SJCRH30 (cell line): ENCODE results near the gene KHDC1L. TPM values are rescaled to one million over a fixed set of nuclear protein-coding genes. Genes with fewer than 3 reads are reported as not detected.
"Not testable (repeated sequence)": the region's sequence is repeated elsewhere in the genome, so short reads cannot be mapped to it uniquely, and the experiment has no call there.

Experiments
- DNase-seq, 2 experiments: peaks; one replicate each; pipeline ENCODE4 v3.0.0-alpha.2; 2015 to 2020
- H3K27ac ChIP-seq: fragments of 250-450 bp; sonication (Bioruptor Pico); 2 replicates; pipeline ENCODE4 v1.5.1; 2020; ENCODE audit warnings: mild to moderate bottlenecking, moderate library complexity
- H3K27me3 ChIP-seq: fragments of 250-450 bp; sonication (Bioruptor Pico); 2 replicates; pipeline ENCODE4 v1.5.1; 2020; ENCODE audit warnings: mild to moderate bottlenecking, moderate library complexity
- H3K36me3 ChIP-seq: fragments of 250-450 bp; sonication (Bioruptor Pico); 2 replicates; pipeline ENCODE4 v1.5.1; 2020; ENCODE audit warnings: mild to moderate bottlenecking, moderate library complexity
- H3K4me1 ChIP-seq: fragments of 250-450 bp; sonication (Bioruptor Pico); 2 replicates; pipeline ENCODE4 v1.5.1; 2020; ENCODE audit warnings: mild to moderate bottlenecking, moderate library complexity
- H3K4me3 ChIP-seq: fragments of 250-450 bp; sonication (Bioruptor Pico); 2 replicates; pipeline ENCODE4 v1.5.1; 2020; ENCODE audit warnings: mild to moderate bottlenecking, moderate library complexity
- H3K9me3 ChIP-seq: fragments of 250-450 bp; sonication (Bioruptor Pico); replicated peaks from 2 replicates; pipeline ENCODE4 v1.5.1; 2020; ENCODE audit warnings: mild to moderate bottlenecking, moderate library complexity
- total RNA-seq: library from RNA; depleted of rRNA; stranded (reverse); fragments of >200 nt; shearing (Covaris generic); gene quantifications from 2 replicates; pipeline ENCODE4 v1.2.3, GENCODE V29; 2014

Gene KHDC1L
- total RNA-seq, 1 experiment from 2014 or later, result not detected

DNA sequence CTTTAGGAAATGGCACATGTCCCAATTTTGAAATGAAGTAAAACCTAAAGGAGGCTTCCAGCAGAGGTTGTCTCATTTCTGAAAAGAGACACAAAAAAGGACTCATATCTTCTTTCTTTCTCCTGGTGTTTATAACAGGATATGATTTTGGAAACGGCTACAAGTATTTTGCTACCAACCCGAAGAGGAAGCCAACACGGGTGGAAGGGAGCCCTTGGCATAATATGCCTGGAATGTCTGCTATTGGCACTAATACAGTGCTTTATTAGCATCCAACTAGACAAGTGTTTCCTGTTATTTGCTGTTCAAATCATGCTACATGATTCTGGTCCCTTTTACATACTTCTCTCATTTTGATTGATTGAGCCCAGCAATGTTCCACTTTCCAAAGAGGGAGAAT lies 8.7 kb upstream of the KHDC1L start:
- not testable (repeated sequence) for H3K4me1 ChIP-seq, H3K36me3 ChIP-seq, H3K4me3 ChIP-seq, H3K27me3 ChIP-seq, DNase-seq, H3K27ac ChIP-seq, H3K9me3 ChIP-seq

DNA sequence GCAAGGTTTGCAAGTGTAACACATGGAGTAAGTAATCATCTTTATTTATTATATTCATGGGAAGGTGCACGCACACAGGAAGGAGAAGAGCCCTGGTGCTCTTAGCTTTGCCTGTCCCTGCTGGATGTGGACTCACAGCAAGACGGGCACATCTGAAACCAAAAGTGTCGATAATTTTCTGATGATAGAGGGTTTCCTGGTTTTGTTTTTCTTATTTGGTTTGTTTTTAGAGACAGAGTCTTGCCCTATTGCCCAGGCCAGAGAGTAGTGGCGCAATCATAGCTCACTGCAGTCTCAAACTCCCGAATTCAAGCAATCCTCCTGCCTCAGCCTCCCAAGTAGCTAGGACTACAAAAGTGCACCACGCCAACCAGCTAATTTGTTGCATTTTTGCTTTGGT lies 7.8 kb upstream of the KHDC1L start:
- Histone ChIP-seq H3K9me3 (no peaks in the 10 kb centered on the region), H3K4me1 (no peaks in the 10 kb centered on the region), H3K36me3 (no peaks in the 10 kb centered on the region), H3K27me3 (no peaks in the 10 kb centered on the region), H3K4me3 (no peak overlapping the region), H3K27ac (no peak overlapping the region)
- no peak for DNase-seq

DNA sequence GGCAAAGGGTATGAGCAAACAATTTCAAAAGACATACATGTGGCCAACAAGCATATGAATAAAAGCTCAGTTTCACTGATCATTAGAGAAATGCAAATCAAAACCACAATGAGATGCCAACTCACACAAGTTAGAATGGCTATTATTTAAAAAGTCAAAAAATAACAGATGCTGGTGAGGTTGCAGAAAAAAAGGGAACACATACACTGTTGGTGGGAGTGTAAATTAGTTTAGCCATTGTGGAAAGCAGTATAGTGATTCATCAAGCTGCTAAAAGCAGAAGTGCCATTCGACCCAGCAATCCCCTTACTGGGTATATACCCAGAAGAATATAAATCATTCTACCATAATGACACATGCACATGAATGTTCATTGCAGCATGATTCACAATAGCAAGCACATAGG lies 6.7 kb upstream of the KHDC1L start:
- DNase-seq, result no peak
- Histone ChIP-seq H3K4me3 (no peak overlapping the region), H3K27me3 (no peaks in the 10 kb centered on the region), H3K27ac (no peak overlapping the region), H3K9me3 (no peaks in the 10 kb centered on the region), H3K4me1 (no peaks in the 10 kb centered on the region), H3K36me3 (no peaks in the 10 kb centered on the region)

DNA sequence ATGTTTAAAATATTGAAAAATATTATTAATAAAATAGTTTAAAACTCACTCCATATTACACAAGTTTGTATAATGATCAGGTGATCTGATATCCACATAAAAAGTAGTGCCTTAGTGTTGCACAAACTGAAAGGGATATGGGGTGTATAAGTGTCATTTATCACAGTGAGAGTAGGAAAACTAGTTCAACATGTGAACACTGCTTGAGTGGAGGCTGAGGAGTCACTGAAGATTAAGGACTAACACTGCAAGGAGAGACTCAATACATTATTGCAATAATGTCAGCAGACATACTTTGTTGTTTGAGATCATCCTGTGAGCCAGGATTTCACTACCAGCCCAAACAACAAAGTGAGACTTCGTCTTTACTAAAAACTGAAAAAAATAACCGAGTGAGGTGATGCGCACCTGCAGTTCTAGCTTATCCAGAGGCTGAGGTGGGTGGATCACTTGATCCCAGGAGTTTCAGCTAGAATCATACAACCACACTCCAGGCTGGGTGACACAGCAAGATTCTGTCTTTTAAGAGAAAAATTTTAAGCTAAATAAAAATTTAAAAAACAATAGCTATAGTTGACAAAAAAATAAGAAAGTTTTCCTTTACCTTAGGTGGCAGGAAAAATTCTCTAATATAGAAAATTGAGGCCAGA lies 2.4 kb upstream of the KHDC1L start:
- H3K36me3 ChIP-seq, result no peaks in the 10 kb centered on the region
- H3K27ac ChIP-seq, result no peak overlapping the region
- no peak for DNase-seq
- H3K27me3 ChIP-seq, result no peaks in the 10 kb centered on the region
- H3K4me3 ChIP-seq, result no peak overlapping the region
- H3K9me3 ChIP-seq, result no peaks in the 10 kb centered on the region
- no peaks in the 10 kb centered on the region for H3K4me1 ChIP-seq

DNA sequence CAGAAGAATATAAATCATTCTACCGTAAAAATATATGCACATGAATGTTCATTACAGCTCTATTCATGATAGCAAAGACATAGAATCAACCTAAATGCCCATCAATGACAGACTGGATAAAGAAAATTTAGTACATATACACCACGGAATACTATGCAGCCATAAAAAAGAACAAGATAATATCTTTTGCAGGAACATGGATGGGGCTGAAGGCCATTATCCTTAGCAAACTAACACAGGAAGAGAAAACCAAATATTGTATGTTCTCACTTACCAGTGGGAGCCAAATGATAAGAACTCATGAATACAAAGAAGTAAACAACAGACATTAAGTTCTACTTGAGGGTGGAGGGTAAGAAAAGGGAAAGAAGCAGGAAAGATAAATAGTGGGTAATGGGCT lies 8.4 kb downstream of the KHDC1L start:
- no peaks in the 10 kb centered on the region for H3K9me3 ChIP-seq
- H3K36me3 ChIP-seq, result no peaks in the 10 kb centered on the region
- H3K4me1 ChIP-seq, result no peaks in the 10 kb centered on the region
- DNase-seq, result no peak
- no peak overlapping the region for H3K4me3 ChIP-seq
- H3K27ac ChIP-seq, result no peak overlapping the region
- H3K27me3 ChIP-seq, result no peaks in the 10 kb centered on the region

DNA sequence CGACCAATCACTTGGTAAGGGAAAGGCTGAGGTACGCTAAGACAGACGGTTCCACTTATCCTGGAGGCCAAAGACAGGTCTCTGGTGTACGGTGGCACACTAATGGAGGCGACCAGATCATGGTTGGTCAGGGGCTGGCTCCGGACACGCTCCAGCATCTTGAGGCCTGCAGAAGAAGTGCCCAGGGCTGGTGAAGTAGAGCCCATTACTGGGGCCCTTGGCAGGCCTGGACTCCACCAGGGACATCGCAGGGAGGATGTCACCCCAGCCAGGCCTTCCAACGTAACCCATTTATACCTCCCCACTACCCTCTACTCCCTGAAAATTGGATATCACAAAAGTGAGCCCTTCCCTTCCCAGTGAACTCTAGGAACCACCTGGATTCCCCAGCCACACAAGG lies 16.2 kb downstream of the KHDC1L start:
- H3K4me3 ChIP-seq, result no peak overlapping the region
- no peaks in the 10 kb centered on the region for H3K4me1 ChIP-seq
- no peaks in the 10 kb centered on the region for H3K27me3 ChIP-seq
- no peak overlapping the region for H3K27ac ChIP-seq
- no peak for DNase-seq
- no peaks in the 10 kb centered on the region for H3K36me3 ChIP-seq
- no peaks in the 10 kb centered on the region for H3K9me3 ChIP-seq

DNA sequence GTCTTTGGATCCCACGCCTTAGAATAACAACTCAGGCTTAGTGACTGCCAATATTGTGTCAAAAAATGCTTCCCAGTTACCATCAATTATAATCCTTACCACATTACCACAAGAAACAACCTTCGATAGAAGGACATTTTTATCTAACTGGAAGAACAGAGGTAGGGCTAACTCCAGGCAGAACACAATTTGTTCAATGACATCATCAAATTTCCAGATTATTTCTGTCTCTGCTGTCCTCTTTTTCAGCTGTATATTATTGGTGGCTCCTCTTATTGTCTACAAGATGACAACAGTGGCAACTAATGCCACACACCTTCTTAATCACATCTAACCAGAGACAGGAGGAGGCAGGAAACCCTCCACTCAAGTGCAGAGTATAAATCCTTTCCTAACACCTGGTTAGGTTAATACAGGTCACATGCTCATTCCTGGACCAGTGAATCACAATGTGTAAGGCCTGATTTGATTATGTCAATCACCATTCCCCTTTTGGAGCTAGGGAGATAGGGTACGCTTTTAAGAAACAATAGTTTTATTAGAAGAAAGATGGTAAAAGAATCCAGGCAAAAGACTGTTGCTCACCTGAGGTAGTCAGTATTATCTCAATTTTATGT lies 18.0 kb downstream of the KHDC1L start:
- Histone ChIP-seq H3K4me3 (no peak overlapping the region), H3K9me3 (no peaks in the 10 kb centered on the region), H3K27me3 (no peaks in the 10 kb centered on the region), H3K4me1 (no peaks in the 10 kb centered on the region), H3K36me3 (no peaks in the 10 kb centered on the region), H3K27ac (no peak overlapping the region)
- DNase-seq, result no peak

DNA sequence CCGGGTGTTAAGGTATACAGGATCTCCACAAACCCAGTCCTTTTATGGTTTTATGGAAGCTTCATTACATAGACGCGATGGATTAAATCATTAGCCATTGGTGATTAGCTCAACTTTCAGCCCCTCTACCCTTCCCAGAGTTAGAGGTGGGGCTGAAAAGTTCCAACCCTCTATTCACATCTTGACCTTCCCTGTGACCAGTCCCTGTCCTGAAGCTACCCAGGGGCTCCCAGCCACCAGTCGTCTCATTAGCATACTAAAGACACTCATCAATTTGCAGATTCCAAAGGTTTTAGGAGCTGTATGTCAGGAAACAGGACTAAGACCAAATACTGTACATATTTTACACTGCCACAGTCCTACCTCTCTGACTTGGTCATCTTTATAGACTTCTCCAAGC lies 21.0 kb downstream of the KHDC1L start:
- no peaks in the 10 kb centered on the region for H3K4me1 ChIP-seq
- H3K4me3 ChIP-seq, result no peak overlapping the region
- H3K9me3 ChIP-seq, result no peaks in the 10 kb centered on the region
- H3K27ac ChIP-seq, result no peak overlapping the region
- H3K27me3 ChIP-seq, result peaks cover 3% of the 10 kb centered on the region; the same call in 1 of the 2 replicates
- H3K36me3 ChIP-seq, result no peaks in the 10 kb centered on the region
- DNase-seq, result no peak

DNA sequence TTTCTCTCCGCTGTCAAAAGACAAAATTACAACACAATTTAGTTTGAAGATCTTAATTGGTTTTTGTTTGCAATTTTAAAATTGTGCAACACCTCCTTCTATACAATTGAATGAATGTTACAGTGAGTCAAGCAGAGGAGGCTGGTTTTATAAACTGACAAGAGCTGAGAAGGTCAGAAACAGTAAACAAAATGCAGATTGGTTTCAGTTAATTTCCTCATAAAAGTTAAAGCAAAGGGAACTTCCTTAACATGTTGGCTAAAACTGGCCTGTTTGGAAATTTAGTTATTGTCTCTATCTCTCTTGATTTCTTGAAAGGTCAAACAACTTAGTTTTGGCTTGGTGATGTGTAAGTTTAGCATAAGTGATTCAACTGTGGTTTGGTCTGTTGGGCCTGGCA lies 22.2 kb downstream of the KHDC1L start:
- peaks cover 3% of the 10 kb centered on the region; the same call in 1 of the 2 replicates for H3K27me3 ChIP-seq
- no peaks in the 10 kb centered on the region for H3K9me3 ChIP-seq
- no peak overlapping the region for H3K4me3 ChIP-seq
- H3K4me1 ChIP-seq, result no peaks in the 10 kb centered on the region
- no peak for DNase-seq
- H3K36me3 ChIP-seq, result no peaks in the 10 kb centered on the region
- H3K27ac ChIP-seq, result no peak overlapping the region

DNA sequence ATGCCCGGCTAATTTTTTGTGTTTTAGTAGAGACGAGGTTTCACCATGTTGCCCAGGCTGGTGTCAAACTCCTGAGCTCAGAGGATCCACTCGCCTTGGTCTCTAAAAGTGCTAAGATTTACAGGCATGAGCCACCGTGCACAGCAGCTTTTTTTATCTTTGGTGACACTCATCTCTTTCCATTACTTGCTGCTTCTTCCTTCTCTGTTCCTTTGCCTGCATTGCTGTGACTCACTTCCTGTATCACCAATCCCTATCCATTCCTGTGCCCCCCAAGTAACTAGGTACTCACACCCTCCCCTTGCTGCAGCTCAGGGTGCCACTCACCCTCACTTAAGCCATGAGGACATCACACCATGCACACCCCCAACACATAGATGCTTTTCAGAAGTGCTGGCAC lies 24.6 kb downstream of the KHDC1L start:
- H3K27me3 ChIP-seq, result peaks cover 3% of the 10 kb centered on the region
- no peaks in the 10 kb centered on the region for H3K4me1 ChIP-seq
- no peak overlapping the region for H3K4me3 ChIP-seq
- no peaks in the 10 kb centered on the region for H3K9me3 ChIP-seq
- no peak overlapping the region for H3K27ac ChIP-seq
- no peaks in the 10 kb centered on the region for H3K36me3 ChIP-seq
- no peak for DNase-seq

DNA sequence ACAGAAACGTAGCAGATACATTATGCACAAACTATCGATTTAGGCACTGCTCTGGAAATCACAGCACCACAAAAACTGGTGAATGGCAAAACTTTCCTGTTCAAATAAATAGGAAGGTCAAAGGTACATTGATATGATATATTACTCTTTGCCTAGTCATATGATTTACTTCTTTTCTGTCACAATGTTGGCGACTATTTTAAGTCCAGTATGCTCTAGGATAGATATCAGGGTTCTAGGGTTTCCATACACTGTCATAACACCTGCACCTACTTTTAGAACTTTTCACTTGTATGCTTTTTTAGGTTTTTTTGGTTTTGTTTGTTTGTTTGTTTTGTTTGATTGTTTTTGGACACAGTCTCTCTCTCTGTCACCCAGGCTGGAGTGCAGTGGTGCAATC lies 25.0 kb downstream of the KHDC1L start:
- H3K27ac ChIP-seq, result no peak overlapping the region
- H3K27me3 ChIP-seq, result peaks cover 3% of the 10 kb centered on the region
- no peaks in the 10 kb centered on the region for H3K4me1 ChIP-seq
- no peak overlapping the region for H3K4me3 ChIP-seq
- DNase-seq, result no peak
- no peaks in the 10 kb centered on the region for H3K9me3 ChIP-seq
- H3K36me3 ChIP-seq, result no peaks in the 10 kb centered on the region

DNA sequence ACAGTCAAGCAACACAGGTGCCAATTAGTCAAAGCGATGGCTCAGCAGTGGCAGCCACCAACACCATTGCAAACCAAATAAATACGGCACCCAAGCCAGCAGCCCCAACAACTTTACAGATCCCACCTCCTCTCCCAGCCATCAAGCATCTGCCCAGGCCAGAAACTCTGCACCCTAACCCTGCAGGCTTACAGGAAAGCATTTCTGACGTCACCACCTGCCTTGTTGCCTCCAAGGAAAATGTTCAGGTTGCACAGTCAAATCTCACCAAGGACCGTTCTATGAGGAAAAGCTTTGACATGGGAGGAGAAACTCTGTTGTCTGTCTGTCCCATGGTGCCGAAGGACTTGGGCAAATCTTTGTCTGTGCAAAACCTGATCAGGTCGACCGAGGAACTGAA lies 30.6 kb downstream of the KHDC1L start:
- H3K9me3 ChIP-seq, result no peaks in the 10 kb centered on the region
- H3K27me3 ChIP-seq, result no peaks in the 10 kb centered on the region; the same call in 1 of the 2 replicates
- no peak for DNase-seq

DNA sequence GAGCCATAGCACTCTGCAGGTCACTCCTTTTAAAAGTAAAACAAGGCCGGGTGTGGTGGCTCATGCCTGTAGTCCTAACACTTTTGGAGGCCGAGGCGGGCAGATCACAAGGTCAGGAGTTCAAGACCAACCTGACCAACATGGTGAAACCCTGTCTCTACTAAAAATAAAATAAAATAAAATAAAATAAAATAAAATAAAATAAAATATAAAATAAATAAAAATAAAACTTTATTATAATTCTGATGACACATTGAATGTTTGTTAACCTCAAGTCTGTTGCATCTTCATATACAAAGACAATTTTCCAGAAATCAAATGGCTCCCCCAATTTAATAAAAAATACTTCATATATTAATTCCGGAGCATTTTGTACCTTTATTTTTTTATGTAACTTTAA lies 32.0 kb downstream of the KHDC1L start:
- H3K36me3 ChIP-seq, H3K4me3 ChIP-seq, DNase-seq, H3K27ac ChIP-seq, H3K27me3 ChIP-seq, H3K4me1 ChIP-seq, H3K9me3 ChIP-seq: not testable (repeated sequence)

More for the DNA sequence above, 30.6 kb downstream of the KHDC1L start:
- no peaks in the 10 kb centered on the region for H3K36me3 ChIP-seq
- no peaks in the 10 kb centered on the region for H3K4me1 ChIP-seq
- no peak overlapping the region for H3K4me3 ChIP-seq
- no peak overlapping the region for H3K27ac ChIP-seq

DNA sequence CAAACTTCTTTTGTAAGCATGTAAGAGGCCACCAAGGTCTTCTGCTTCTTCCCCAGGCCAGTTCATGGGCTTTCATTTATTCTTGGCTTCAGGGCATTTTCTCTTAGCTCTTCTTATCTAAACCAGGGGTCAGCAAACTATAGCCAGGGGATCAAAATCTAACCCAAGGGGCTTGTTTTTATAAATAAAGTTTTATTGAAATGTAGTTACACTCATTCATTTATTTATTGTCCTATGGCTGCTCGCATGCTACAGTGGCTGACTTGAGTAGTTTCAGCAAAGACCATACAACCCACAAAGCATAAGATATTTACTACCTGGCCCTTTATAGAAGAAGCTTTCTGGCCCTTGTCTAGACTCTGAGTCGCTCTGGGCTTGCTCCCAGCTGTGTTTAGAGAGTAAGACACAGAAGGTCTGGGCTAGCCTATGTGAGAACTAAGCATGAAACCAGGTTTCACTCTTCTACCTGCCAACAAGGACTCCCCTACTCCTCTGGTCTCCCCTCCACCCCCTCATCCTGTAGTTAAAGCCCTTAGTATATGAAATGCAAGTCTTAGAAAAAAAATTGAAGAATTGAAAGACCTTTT lies 43.2 kb downstream of the KHDC1L start:
- DNase-seq, result no peak
- Histone ChIP-seq H3K4me1 (no peaks in the 10 kb centered on the region), H3K4me3 (no peak overlapping the region), H3K27me3 (no peaks in the 10 kb centered on the region; the same call in 1 of the 2 replicates), H3K27ac (no peak overlapping the region), H3K36me3 (no peaks in the 10 kb centered on the region), H3K9me3 (no peaks in the 10 kb centered on the region)

DNA sequence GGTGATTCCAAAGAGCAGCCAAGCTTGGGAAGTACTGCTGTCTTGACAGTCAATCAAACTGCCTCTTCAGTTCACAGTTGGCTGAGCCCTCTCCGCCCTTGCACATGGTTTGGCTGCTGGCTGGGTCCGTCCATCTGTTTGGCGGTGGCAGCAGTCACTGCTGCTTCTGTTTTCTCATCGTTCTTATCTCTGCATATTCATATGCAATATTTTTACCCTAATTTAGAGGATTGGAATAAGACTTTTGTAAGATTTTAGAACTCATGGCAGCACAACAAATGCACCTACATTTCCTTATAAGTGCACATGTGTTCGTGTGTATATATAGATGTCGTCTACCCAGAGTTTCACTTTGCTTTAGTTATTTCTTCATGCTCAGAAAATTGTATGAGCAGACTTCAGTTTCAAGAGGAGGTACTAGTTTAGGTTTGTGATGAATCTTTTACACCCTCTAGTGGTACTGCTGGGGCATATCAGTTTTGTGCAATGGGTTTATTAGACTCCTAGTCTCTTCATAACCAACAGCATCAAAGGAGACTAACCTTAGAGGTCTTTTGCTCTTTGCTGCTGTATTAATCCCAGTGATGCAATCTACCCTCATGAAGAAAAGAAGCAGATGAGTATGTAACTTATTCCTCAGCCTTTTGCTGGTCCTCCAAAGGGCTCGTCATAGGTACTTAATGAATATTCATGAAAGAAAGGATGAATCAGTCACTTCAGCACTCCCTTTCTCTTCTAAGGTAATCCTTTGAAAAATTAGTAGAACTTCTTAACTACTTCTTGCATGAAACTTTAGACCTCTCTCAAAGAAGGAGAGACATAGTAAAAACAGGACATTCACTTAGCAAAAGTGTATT lies 44.3 kb downstream of the KHDC1L start:
- peak; percentile 9 to 62 for DNase-seq
- Histone ChIP-seq H3K27ac (no peak overlapping the region), H3K4me3 (no peak overlapping the region)

More for the DNA sequence above, 44.3 kb downstream of the KHDC1L start:
- Histone ChIP-seq H3K27me3 (no peaks in the 10 kb centered on the region; the same call in 1 of the 2 replicates), H3K9me3 (no peaks in the 10 kb centered on the region), H3K4me1 (no peaks in the 10 kb centered on the region), H3K36me3 (no peaks in the 10 kb centered on the region)
